ENCODE results near the gene SCN4A.
"Not testable (repeated sequence)": the region's sequence is repeated elsewhere in the genome, so short reads cannot be mapped to it uniquely, and the experiment has no call there.

SCN4A gene

GRCh38 chr17:63972796-63973195 lies at the start of gene SCN4A:
SCN4A (minus strand) TSS chr17:63972918; CDS start chr17:63972841, 77 bp downstream.
- DNase-seq, result no peak

GRCh38 chr17:64020056-64020766 lies 47.5 kb upstream of the SCN4A start, which contains the start of gene ICAM2:
ICAM2 (minus strand) TSS chr17:64020633; CDS start chr17:64006691, 13,942 bp downstream.
- peak; percentile 84 to 97 (median 94) for DNase-seq

- DNase-seq, result peak in 3 of 6 experiments; percentile 31 to 66 (median 35)
Observed at GRCh38 chr17:64019551-64019961, 46.8 kb upstream of the SCN4A start.

GRCh38 chr17:64017381-64017980 lies 44.8 kb upstream of the SCN4A start:
- no peak for DNase-seq

GRCh38 chr17:64016974-64017373 lies 44.3 kb upstream of the SCN4A start:
- no peak for DNase-seq

- DNase-seq, result peak in 1 of 6 experiments; percentile 37
Observed at GRCh38 chr17:64016231-64016784, 43.6 kb upstream of the SCN4A start.

- DNase-seq, result no peak
Observed at GRCh38 chr17:64015447-64015846, 42.7 kb upstream of the SCN4A start.

GRCh38 chr17:64009571-64010402 lies 37.1 kb upstream of the SCN4A start:
- no peak for DNase-seq

- no peak for DNase-seq
Observed at GRCh38 chr17:64008830-64009229, 36.1 kb upstream of the SCN4A start.

- no peak for DNase-seq
Observed at GRCh38 chr17:64008346-64008745, 35.6 kb upstream of the SCN4A start.

- DNase-seq, result no peak
Observed at GRCh38 chr17:64007838-64008282, 35.1 kb upstream of the SCN4A start.

- not testable (repeated sequence) for DNase-seq
Observed at GRCh38 chr17:64007089-64007837, 34.5 kb upstream of the SCN4A start.

GRCh38 chr17:64006361-64007088 lies 33.8 kb upstream of the SCN4A start:
- DNase-seq, result no peak

- no peak for DNase-seq
Observed at GRCh38 chr17:64005734-64006167, 33.0 kb upstream of the SCN4A start.

GRCh38 chr17:64004903-64005733 lies 32.4 kb upstream of the SCN4A start:
- no peak for DNase-seq

GRCh38 chr17:64004218-64004770 lies 31.6 kb upstream of the SCN4A start:
- DNase-seq, result no peak

GRCh38 chr17:64003526-64004121 lies 30.9 kb upstream of the SCN4A start:
- no peak for DNase-seq

GRCh38 chr17:64002658-64003525 lies 30.2 kb upstream of the SCN4A start:
- DNase-seq, result no peak
